Peyer's patch (tissue), 4 donors: Measurements from ENCODE around the gene KSR2.

Experiments used
- CTCF ChIP-seq, 6 experiments: fragments of 450-650 bp in 4 of 6; fragments of 200-600 bp in 2 of 6; sonication (generic) in 1 of 6; IDR thresholded peaks; one replicate each; pipeline ENCODE4 v1.5.1; 2017 to 2019; ENCODE audit warnings: antibody characterized with exemption in 6 of 6, mild to moderate bottlenecking in 3 of 6, moderate library complexity in 1 of 6
- POLR2A ChIP-seq, 2 donors: fragments of 450-650 bp; IDR thresholded peaks; one replicate each; pipeline ENCODE4 v1.5.1; 2017; ENCODE audit warnings: antibody characterized with exemption in 2 of 2, mild to moderate bottlenecking in 2 of 2, moderate library complexity in 2 of 2

GRCh38 chr12:117589021-117589420 lies 379.8 kb downstream of the KSR2 start:
- no peak for TF ChIP-seq CTCF (IDR thresholded peaks at IDR 0.05)
- TF ChIP-seq POLR2A (IDR thresholded peaks at IDR 0.05) = no peak
